GM19438 (cell line): Measurements from ENCODE around the gene TMEM117.
"Not testable (repeated sequence)": the region's sequence is repeated elsewhere in the genome, so short reads cannot be mapped to it uniquely, and the experiment has no call there.

Source experiments
- ATAC-seq: cut with Tn5 transposase; IDR thresholded peaks from one replicate; pipeline ENCODE4 v1.9.1; 2021; ENCODE audit warnings: low read depth; ENCODE audit not compliant: unreplicated experiment

The TMEM117 gene

DNA sequence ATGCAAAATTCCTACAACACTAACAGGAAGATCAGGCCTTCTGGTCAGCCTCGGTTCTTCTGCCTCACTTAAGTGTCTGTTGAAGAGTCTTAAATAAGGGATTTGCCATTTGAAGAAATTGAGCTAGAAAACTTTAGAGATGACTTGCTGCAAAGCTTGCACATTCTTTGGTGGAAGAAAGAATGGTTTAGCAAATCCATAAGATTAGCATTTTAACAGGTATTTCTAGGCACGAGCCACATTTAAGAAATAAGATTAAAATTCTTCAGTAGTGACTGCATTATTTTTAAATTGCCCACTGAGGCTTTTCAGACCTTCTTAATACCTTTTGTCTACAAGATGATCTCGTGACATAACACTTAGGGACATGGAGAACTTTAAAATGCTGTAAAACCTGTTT, 327.1 kb downstream of the TMEM117 start:
- ATAC-seq, result no peak

DNA sequence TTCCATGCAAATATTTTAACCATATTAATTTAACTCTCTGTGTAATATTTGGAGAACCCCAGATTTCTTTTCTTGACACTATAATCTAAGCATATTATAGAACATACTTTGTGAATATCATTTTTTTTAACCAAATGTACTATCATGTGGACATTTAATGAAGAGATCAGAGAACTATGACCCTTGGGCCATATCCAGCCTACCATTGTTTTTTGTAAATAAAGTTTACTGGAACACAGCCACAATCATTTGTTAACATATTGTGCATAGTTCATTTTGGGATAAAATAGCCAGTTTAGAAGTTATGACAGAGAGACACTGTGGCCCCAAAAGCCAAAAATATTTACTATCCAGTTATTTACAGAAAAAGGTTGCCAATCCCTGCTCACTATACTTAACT, 338.2 kb downstream of the TMEM117 start:
- ATAC-seq, result no peak

DNA sequence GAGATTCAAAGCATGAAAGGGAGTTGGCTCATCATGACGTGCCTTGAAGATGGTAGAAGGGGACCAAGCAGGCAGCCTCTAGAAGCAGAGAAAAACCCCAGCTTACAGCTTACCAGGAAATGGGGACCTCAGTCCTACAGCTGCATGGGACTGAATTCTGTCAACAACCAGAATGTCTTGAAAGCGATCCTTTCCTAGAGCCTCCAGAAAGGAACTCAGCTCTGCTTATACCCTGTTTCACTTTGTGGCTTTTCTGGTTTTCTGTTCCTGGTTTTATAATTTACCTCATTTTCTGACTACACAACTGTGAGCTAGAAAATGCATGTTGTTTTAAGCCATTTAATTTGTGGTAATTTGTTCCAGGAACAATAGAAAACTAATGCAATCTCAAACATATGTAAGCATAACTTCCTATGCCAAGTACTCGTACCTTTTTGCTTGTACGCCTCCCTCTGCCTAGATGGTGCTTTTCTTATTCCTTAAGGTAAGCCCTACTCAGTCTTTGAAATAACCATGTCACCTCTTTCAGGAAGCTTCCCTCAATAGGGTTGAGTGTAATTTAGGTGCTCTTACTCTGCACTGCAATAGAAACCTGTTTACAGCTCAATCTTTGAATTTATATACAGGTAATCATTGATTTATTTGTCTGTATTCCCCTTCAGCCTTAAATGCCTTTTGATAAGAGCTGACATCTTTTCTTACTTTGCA, 348.8 kb downstream of the TMEM117 start:
- ATAC-seq, result peak; percentile 99

DNA sequence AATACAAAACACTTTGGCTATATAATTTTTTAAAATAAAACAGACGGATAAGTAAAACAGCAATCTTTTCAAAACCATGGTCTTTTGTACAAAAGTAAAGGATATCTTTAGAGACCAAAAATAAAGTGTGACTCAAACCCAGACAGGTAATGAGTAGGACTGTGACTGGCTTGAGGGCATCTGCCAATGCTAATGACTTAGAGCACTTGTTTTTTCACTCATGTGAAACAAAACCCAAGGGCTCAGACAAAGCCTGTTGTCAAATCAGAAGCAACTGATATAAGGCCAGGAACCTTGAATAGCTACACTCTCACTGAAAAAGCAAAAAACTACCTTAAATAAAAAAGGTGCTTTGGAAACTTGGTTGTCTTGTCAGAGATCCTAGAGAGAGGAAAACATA, 357.4 kb downstream of the TMEM117 start:
- peak; percentile 85 for ATAC-seq

DNA sequence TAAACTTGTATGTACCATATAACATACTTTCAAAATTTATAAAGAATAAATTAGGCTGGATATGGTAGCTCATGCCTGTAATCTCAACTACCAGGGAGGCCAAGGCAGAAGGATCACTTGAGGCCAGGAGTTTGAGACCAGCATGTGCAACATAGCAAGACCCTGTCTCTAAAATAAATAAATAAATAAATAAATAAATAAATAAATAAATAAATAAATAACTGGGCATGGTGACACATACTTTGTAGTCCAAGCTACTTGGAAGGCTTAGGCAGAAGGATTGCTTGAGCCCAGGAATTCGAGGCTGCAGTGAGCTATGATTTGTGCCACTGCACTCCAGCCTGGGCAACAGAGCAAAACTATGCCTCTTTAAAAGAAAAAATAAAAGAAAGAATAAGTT, 359.8 kb downstream of the TMEM117 start:
- not testable (repeated sequence) for ATAC-seq

DNA sequence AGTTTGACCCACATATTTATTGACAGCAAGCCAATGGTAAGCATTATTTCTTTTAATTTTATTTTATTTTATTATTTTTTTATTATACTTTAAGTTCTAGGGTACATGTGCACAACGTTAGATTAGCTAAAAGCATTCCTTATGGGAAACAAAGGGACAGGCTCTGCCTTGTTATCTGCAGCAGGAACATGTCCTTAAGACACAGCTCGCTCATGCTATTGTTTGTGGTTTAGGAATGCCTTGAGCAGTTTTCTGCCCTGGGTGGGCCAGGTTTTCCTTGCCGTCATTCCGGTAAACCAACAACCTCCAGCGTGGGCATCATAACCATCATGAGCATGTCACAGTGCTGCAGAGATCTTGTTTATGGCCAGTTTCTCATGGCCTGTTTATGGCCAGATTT, 370.2 kb downstream of the TMEM117 start:
- ATAC-seq, result no peak

DNA sequence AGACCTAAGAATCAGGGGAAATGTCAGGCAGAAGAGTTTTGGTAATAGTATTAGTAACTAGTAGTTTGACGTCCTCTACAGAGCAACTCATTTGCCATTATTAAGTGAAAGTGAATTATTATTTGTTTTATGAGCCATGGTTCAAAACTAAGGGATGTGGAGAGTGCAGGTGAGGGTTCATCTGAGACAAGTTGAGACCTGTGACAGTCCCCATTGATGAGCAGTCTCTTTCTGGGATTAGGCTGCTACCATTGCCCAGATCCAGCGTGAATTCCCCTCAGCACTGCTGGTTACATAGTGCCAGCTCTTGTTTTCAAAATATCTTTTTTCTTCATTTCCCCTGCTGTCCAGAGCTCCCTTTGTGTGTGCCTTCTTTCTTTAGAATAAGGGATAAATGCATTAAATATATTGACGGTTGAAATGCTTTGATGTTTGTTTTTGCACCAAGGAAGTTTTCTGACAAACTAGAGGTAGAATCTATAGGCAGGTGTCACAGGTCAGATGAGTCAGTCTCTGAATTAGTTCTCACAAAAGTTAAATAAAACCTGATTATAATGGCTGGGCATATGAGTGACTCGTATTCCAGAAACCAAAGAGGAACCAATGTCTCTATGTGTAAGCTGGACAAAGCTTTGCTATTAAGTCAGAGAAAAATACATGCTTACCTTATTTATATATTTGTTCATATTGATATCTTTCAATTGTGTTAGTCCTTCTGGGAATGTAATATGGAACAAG, 381.4 kb downstream of the TMEM117 start:
- no peak for ATAC-seq

DNA sequence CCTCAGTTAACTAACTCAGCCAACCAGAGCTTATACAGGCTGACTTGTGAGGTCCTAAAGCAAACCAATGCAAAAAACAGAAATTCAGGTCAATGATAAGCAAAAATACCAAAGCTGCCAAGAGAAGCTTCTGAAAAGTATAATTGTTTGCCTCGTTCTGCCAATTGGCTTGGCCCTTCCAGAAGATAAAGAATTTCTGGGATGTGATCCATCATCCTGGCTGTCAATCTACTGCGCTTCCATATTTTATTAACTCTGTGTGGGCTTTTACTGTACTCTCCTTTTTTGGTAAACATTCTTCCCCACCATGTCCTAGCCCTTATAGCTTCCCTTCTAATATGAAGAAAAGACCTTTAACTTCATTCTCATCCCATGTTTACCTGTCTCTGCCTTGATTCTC, 387.9 kb downstream of the TMEM117 start:
- no peak for ATAC-seq

DNA sequence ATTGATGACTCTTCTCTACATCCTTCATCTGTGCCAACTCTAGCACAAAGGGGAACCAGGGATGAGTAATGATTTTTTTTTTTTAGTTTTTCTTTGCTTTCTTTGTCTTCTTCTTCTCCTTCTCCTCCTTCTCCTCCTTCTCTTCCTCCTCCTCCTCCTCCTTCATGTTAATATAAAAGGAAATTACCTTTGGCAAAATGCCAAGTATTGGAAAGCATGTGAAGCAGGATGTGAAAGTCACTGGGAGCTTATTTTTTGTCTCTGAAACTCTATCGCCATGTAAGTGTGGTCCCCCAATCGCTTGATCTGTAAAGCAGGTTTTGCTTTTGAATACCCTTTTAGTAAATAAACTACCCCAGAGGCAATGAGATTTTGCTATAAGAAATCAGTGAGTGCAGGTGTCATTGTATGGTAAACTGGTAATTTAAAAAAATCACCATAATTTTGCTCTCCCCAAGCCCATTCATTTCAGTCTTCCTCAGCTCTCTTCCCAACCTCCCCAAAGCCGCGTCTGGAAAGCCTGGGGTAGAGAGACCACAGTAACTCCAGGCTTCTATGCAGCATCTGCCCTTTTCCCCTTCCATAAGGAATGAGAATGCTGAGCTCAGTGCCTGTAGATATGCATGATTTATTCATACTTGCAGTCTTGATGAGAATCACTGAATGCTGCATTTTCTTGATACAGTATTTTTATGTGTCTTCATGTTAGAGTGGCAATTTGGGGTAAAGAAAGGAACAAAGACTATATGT, 388.7 kb downstream of the TMEM117 start:
- no peak for ATAC-seq

DNA sequence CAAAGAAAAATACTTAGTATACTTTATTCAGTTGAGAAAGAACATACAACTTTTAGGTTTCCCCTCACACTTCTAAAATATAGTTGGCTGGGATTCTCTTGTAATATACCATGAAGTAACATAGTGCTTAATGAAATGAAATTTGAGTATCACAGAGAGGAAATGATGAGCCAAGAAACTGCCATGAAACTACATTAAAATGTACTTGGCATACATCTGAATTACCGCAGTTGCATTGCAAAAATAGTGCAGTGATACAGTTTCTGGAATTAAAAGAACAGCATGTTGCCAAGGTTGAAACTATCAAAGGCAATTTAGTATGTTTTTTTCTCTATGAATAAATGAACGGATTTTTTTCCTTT, 389.2 kb downstream of the TMEM117 start:
- no peak for ATAC-seq

DNA sequence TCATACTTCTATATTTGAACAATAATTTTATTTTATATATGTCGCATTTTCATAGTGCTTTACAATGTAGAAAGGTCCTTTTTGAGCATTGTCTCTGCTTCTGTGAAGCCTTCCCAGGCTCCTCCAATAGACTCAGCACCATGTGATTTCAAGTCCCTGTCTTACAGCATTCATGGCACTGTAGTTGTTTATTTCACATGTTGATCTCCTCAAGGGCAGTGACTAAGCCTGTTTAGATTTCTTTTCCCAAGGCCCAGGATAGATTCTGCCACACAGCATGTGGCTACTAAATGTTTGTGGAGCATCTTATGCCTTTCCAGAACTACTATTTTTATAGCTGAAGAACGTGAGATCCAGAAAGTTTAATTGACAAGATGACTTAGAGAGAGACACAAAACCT, 391.7 kb downstream of the TMEM117 start:
- ATAC-seq, result no peak

DNA sequence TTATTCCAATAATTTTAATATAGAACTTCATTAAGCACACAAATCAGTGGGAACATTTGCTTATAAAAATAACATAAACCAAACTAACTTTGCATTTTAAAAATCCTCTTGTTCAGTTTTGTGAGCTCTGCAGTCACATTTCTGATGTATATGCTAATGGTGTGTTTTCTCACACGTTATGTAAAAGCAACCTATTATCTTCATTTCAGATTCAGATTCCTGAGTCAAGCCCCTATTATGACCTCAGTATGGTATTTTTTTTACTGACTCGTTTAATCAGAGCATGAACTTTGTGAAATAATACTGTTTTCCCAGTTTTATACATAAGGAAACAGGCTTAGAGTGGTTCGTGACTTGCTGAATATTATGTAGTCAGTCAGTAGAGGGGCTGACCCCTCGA, 394.0 kb downstream of the TMEM117 start:
- no peak for ATAC-seq

DNA sequence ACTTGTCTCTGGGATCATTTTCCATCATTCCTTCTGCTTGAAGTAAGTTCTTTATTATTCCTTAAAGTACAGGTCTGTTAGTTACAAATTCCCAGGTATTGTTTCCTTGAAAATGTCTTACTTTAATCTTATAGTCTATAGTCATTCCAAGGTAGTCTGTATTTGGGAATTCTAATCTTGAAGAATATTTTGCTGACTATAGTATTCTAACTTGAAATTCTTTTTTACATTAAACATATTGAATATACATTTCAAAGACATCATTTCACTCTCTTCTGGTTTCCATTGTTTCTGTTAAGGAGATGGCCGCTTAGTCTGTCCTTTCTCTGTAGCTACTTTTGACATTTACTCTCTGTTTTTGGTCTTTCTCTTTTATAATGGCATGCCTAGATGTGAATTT, 399.8 kb downstream of the TMEM117 start:
- ATAC-seq, result no peak

DNA sequence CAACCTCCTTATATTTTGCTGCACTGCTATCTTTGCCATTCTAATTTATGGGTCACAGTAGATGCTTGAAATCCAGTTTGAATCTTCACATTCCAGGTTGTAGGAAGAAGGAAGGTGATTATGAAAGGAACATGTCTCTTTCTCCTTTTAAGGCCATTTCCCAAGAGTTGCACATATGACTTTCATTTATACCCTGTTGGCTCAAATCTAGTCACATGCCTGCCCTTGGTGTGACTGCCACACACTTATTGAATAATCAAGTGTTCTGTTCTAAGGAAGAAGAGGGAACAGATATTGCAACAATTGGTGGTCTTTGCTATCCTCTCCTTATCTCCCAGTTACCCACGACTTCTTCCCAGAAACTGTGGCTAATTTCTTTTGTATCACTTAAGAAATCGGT, 404.3 kb downstream of the TMEM117 start:
- no peak for ATAC-seq

DNA sequence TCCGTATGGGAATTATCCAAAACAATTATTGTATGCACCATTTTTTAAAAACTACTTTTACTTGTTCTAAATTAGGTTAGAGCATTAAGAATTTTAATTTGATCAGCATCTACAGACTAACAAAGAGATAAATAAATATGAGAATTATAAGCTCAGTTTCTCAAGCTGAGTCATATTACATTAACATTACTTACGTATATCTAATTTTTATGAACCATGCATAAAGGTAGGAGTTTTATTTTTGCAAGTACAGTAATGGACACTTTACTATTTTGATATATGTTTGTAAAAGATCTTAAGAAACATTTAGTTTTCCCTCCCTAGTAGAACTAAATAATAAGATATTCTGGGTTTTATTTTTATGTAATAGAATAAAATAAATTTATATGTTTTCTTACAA, 410.1 kb downstream of the TMEM117 start:
- ATAC-seq, result no peak

DNA sequence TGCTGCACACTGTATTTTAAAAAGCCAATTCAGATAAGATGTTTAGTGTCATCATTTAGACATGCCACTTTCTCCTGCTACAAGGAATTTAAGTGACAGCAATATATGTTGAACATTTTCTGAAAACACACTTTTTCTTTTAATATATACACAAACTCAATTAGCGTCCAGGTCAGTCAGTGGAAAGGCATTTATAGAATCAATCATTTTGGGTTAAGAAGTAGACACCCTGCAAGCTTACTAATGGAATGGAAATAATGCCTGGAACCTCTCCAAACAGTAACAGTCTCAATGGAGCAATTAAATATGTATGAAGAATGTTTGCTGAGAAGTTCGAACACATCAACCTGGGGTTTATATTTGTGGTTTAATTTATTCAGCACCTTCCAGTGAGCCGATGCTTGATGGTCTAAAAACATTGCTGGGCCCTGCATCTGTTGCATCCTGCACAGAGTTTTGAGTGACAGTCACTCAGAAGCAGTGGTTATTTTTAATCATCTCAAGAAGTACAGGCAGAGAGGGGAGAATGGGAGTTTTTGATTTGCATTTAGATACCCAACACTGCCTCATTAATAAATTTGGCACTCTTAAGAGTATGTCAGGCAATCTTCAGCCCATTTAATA, 410.7 kb downstream of the TMEM117 start:
- no peak for ATAC-seq

DNA sequence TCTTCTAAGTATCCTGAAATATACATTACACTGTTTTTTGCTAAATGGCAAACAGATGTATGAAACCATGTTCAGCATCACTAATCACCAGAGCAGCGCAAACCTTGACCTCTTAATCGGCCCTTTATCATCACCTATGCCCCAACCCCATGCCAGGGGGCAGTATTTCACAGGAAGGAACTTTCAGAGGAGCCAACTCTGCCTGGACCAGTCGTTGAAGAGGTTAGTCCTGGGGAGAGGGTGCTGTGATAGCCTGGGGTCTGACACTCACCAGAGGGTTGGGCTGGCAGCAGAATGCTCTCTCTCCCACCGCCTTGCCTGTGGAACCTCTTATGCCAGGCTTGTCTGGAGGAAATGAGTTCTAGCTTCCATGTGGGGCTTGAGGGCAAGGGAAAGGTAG, 411.7 kb downstream of the TMEM117 start:
- ATAC-seq, result no peak

DNA sequence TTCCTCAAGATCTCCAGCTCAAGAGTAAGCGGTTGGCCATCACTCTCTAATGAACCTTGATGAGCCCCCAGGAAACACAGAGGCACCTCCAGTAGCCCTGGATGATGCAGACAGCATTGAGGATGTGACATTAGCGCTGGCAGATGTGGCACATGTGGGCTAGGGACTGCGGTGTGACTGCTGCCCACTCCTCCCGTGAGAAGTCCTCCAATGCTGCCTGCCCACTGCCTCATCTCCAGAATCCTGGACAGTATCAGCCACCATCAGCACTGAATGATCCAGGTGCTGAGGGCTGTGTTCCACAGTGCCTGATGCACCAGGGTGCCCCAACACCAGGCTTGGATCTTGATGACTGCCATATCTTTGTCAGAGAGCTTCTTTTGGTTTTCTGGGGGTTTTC, 412.6 kb downstream of the TMEM117 start:
- no peak for ATAC-seq

DNA sequence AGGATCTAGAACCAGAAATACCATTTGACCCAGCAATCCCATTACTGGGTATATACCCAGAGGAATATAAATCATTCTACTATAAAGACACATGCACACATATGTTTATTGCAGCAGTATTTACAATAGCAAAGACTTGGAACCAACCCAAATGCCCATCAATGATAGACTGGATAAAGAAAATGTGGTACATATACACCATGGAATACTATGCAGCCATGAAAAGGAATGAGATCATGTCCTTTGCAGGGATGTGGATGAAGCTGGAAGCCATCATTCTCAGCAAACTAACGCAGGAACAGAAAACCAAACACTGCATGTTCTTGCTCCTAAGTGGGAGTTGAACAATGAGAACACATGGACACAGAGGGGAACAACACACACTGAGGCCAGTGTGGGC, 414.6 kb downstream of the TMEM117 start:
- ATAC-seq, result not testable (repeated sequence)

DNA sequence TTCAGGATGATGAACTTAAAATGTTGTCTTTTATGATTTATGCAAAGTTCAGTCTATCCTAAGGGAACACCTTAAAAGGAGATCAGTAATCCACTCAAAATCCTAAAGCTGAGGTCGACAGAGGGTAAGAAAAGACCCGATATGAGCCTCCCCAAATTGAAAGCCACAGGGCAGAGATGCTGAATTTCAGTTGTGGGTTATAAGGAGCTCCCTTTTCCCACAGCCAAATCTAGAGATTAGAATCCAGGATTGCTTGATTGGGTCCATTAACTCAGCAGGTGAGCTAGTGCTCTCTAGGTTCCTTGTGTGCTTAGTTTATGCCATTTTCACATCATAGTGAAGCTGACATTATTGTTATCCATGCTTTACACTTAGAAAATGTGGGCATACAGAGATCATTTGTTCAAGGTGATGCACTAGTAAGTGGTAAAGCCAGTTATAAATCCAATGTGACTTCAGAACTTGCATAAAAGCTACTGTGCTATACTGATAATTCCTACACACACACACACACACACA, 417.5 kb downstream of the TMEM117 start:
- ATAC-seq, result no peak

DNA sequence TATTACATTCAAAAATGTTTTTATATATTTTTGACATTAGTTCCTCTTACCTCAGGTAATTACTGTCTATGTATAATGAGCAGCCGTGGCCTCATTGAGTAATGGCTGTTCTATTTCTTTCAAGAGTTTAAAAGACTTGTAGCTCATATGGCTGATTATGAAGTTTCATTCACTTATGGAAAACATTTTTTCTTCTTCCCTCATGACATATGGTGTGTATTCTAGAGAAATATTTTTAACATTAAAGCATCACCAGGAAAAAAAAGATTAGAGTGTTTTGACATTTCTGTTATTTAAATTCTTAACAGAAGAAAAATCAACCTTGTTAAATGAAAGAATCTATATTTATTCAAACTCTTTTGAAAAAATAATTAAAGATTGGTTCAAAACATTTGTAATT, 422.4 kb downstream of the TMEM117 start:
- ATAC-seq, result no peak
